Endothelial cell of umbilical vein (primary cell): ENCODE results near the gene SMARCAD1. TPM values are rescaled to one million over a fixed set of nuclear protein-coding genes. Genes with fewer than 3 reads are reported as not detected.

ENCODE experiments used
- BruUV-seq: library from RNA; stranded (reverse); fragments of 400-500 nt; replicated peaks from 2 replicates; lab custom pipeline; 2021; lab: Mats Ljungman, UMichigan
- CTCF ChIA-PET: fragments of 300-600, 350-600 bp; sonication (Branson Sonifier 250); formaldehyde crosslinking; loops from one replicate; lab custom pipeline; 2021; ENCODE audit warnings: antibody characterized with exemption, inconsistent platforms; lab: Charles Lee
- POLR2A ChIA-PET: fragments of 300-600, 350-600 bp; sonication (Branson Sonifier 250); formaldehyde crosslinking; loops from one replicate; lab custom pipeline; 2021; ENCODE audit warnings: antibody characterized with exemption, inconsistent platforms; lab: Charles Lee
- DNase-seq: peaks from one replicate; pipeline ENCODE4 v3.0.0-alpha.2; 2011; ENCODE audit warnings: low read depth, low spot score
- FAIRE-seq: peaks from 2 replicates; lab custom pipeline; 2011; peaks lifted over from hg19 to GRCh38; lab: Jason Lieb, UNC
- H2AFZ ChIP-seq: 2 replicates; pipeline ENCODE4 v1.6.0; 2012; ENCODE audit warnings: low read depth, low read length, control low read depth, inconsistent platforms
- H3K27ac ChIP-seq: 2 replicates; pipeline ENCODE4 v1.5.1; 2011; ENCODE audit warnings: low read depth, mild to moderate bottlenecking, control low read depth, low read length, moderate library complexity; ENCODE audit not compliant: insufficient read depth
- H3K27me3 ChIP-seq, 2 experiments: 2 replicates each; pipeline versions ENCODE4 v1.6.0 to v1.6.1; 2011; ENCODE audit warnings: low read length in 2 of 2, mixed read lengths in 1 of 2; ENCODE audit not compliant: control insufficient read depth in 2 of 2, insufficient read depth in 2 of 2
- H3K36me3 ChIP-seq, 2 experiments: 2 replicates in 1 of 2; 3 replicates in 1 of 2; pipeline ENCODE4 v1.5.1; 2011; ENCODE audit warnings: low read length in 2 of 2, mild to moderate bottlenecking in 1 of 2, moderate library complexity in 1 of 2; ENCODE audit not compliant: control insufficient read depth in 2 of 2, insufficient read depth in 2 of 2; ENCODE audit errors: extremely low read depth in 1 of 2
- H3K4me1 ChIP-seq: 3 replicates; pipeline ENCODE4 v1.5.1; 2011; ENCODE audit warnings: mild to moderate bottlenecking, low read length; ENCODE audit not compliant: control insufficient read depth, insufficient read depth; ENCODE audit errors: extremely low read depth
- H3K4me2 ChIP-seq: 2 replicates; pipeline ENCODE4 v1.6.1; 2011; ENCODE audit warnings: low read length, control low read depth, mixed read lengths; ENCODE audit not compliant: insufficient read depth
- H3K4me3 ChIP-seq, 3 experiments: fragments of 200-600 bp in 1 of 3; sonication (generic), shearing (Covaris generic) in 1 of 3; replicated peaks in 1 of 3; 2 replicates each; pipeline ENCODE4 v1.5.1; 2011 to 2016; ENCODE audit warnings: control low read depth in 3 of 3, low read length in 3 of 3, mild to moderate bottlenecking in 2 of 3, inconsistent platforms in 1 of 3, low read depth in 1 of 3, moderate library complexity in 1 of 3; ENCODE audit not compliant: insufficient read depth in 1 of 3
- H3K79me2 ChIP-seq: 2 replicates; pipeline ENCODE4 v1.6.0; 2012; ENCODE audit warnings: low read length, inconsistent platforms; ENCODE audit not compliant: control insufficient read depth, insufficient read depth
- H3K9ac ChIP-seq: replicated peaks from 2 replicates; pipeline ENCODE3; 2011; ENCODE audit warnings: low read length, control low read depth; ENCODE audit not compliant: insufficient read depth; ENCODE audit errors: extremely low read depth
- H3K9me1 ChIP-seq: replicated peaks from 3 replicates; pipeline ENCODE4 v1.6.0; 2011; ENCODE audit warnings: mild to moderate bottlenecking, low read length; ENCODE audit not compliant: control insufficient read depth, insufficient read depth; ENCODE audit errors: extremely low read depth
- H3K9me3 ChIP-seq: replicated peaks from 2 replicates; pipeline ENCODE4 v1.5.1; 2012; ENCODE audit warnings: low read length, inconsistent platforms; ENCODE audit not compliant: control insufficient read depth, insufficient read depth
- H4K20me1 ChIP-seq: replicated peaks from 2 replicates; pipeline ENCODE3; 2011; ENCODE audit warnings: mild to moderate bottlenecking, low read length; ENCODE audit not compliant: control insufficient read depth, insufficient read depth; ENCODE audit errors: extremely low read depth
- EZH2 ChIP-seq: IDR thresholded peaks from 2 replicates; pipeline ENCODE4 v1.6.1; 2012; ENCODE audit warnings: borderline replicate concordance, low read depth, mild to moderate bottlenecking, moderate library complexity, low read length, inconsistent platforms; ENCODE audit not compliant: severe bottlenecking
- FOS ChIP-seq: IDR thresholded peaks from 2 replicates; pipeline ENCODE4 v1.6.1; 2011; ENCODE audit warnings: mild to moderate bottlenecking, low read length, moderate library complexity, borderline replicate concordance; ENCODE audit not compliant: insufficient read depth
- GATA2 ChIP-seq: IDR thresholded peaks from 2 replicates; pipeline ENCODE4 v1.7.0; 2011; ENCODE audit warnings: low read depth, mild to moderate bottlenecking, moderate library complexity, mixed read lengths, low read length; ENCODE audit not compliant: insufficient read length, insufficient read depth
- JUN ChIP-seq: IDR thresholded peaks from 2 replicates; pipeline ENCODE4 v1.6.1; 2011; ENCODE audit warnings: borderline replicate concordance, low read depth; ENCODE audit not compliant: insufficient read length, insufficient read depth
- MYC ChIP-seq: IDR thresholded peaks from one replicate; pipeline ENCODE4 v1.6.1; 2011; ENCODE audit warnings: mild to moderate bottlenecking, low read depth, low read length
- POLR2A ChIP-seq: IDR thresholded peaks from 2 replicates; pipeline ENCODE4 v1.6.1; 2012; ENCODE audit warnings: low read depth, mild to moderate bottlenecking, control low read depth, low read length
- POLR2AphosphoS5 ChIP-seq: IDR thresholded peaks from 2 replicates; pipeline ENCODE4 v1.6.1; 2012; ENCODE audit warnings: low read depth, mild to moderate bottlenecking, control low read depth, low read length, moderate library complexity; ENCODE audit not compliant: insufficient read depth
- dilution Hi-C: fragments of 300-500 bp; cut with MboI; formaldehyde crosslinking; loops from one replicate; pipeline ENCODE4 v1.15.0; 2019; ENCODE audit warnings: low sequenced_read_pairs; ENCODE audit not compliant: extremely low pct_ligation_motif_present
- intact Hi-C: fragments of 100-400 bp; cut with micrococcal nuclease; formaldehyde crosslinking; loops from one replicate; pipeline ENCODE4 v1.10.0; 2022
- polyA plus RNA-seq, 4 experiments: library from polyadenylated mRNA; depleted of rRNA in 3 of 4; stranded (reverse) in 3 of 4; unstranded in 1 of 4; fragments of >200 nt; gene quantifications; 2 replicates each; pipeline versions ENCODE4 v1.2.1 to v1.2.3, GENCODE V29; 2011 to 2012; ENCODE audit warnings: missing spikeins in 1 of 4
- total RNA-seq: library from RNA; stranded (reverse); gene quantifications from 2 replicates; pipeline ENCODE4 v1.2.3, GENCODE V29; 2021
- TF ChIP-seq, protein P1 (sequence below): IDR thresholded peaks from 2 replicates; pipeline ENCODE4 v1.6.1; 2011; ENCODE audit not compliant: insufficient read depth, insufficient read length
- TF ChIP-seq, protein P2 (sequence below), 2 donors: IDR thresholded peaks; 1 replicate in 1 of 2; 2 replicates in 1 of 2; pipeline ENCODE4 v1.5.1; 2011; ENCODE audit warnings: low read length in 2 of 2, mild to moderate bottlenecking in 2 of 2, moderate library complexity in 2 of 2, control low read depth in 1 of 2, inconsistent platforms in 1 of 2, low read depth in 1 of 2; ENCODE audit not compliant: insufficient read depth in 1 of 2; ENCODE audit errors: extremely low read depth in 1 of 2

The SMARCAD1 gene
- total and polyA plus RNA-seq, 2 donors (not counting 3 experiments of a cell fraction or from before 2014, with no cell fraction given), result 15.5 to 34.8 TPM

DNA sequence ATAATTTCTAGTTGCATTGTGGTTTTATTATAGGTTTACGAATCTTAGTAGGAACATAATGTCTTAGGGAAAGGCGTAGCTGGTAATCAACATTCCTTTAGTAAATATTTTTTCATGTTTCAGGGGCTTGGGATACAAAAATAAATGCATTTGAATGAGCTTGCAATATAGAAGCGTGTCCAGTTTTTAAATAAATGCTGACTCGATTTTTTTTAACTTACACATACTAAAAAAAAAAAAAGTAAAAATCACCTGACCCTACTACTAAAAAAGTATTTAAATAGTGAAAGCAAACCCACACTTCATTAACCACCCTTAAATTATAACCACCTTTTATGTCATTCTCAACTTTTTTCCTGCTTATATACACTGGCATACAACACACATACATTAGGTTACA is 29.6 kb downstream of the SMARCAD1 start:
- H3K4me1 ChIP-seq, result peaks cover 4% of the 10 kb centered on the region
- intact Hi-C loops, result no loop called here
- DNase-seq (no peak), FAIRE-seq (no peak)
- no peak for TF ChIP-seq POLR2A
- TF ChIP-seq EZH2, result no peak
- TF ChIP-seq, protein P1, sequence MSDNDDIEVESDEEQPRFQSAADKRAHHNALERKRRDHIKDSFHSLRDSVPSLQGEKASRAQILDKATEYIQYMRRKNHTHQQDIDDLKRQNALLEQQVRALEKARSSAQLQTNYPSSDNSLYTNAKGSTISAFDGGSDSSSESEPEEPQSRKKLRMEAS, result no peak
- no peak for TF ChIP-seq FOS
- TF ChIP-seq, protein P2, sequence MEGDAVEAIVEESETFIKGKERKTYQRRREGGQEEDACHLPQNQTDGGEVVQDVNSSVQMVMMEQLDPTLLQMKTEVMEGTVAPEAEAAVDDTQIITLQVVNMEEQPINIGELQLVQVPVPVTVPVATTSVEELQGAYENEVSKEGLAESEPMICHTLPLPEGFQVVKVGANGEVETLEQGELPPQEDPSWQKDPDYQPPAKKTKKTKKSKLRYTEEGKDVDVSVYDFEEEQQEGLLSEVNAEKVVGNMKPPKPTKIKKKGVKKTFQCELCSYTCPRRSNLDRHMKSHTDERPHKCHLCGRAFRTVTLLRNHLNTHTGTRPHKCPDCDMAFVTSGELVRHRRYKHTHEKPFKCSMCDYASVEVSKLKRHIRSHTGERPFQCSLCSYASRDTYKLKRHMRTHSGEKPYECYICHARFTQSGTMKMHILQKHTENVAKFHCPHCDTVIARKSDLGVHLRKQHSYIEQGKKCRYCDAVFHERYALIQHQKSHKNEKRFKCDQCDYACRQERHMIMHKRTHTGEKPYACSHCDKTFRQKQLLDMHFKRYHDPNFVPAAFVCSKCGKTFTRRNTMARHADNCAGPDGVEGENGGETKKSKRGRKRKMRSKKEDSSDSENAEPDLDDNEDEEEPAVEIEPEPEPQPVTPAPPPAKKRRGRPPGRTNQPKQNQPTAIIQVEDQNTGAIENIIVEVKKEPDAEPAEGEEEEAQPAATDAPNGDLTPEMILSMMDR (IDR thresholded peaks at IDR 0.05; ENCODE audit: extremely low read depth in 1 of 2, insufficient read depth in 1 of 2, low read depth in 1 of 2, low read length in 2 of 2), result no peak
- TF ChIP-seq JUN, result no peak
- TF ChIP-seq POLR2AphosphoS5, result no peak
- no peak for TF ChIP-seq MYC
- no peak for TF ChIP-seq GATA2
- H3K9ac ChIP-seq, result no peak overlapping the region
- H4K20me1 ChIP-seq, result no peaks in the 10 kb centered on the region
- no peaks in the 10 kb centered on the region for H3K27me3 ChIP-seq
- no peaks in the 10 kb centered on the region for H3K79me2 ChIP-seq
- ChIA-PET POLR2A (no interaction called here), CTCF (no interaction called here)
- H3K9me3 ChIP-seq, result no peaks in the 10 kb centered on the region
- no peak overlapping the region for H3K4me3 ChIP-seq
- dilution Hi-C loops, result no loop called here
- H3K4me2 ChIP-seq, result no peak overlapping the region
- no TSS peak for BruUV-seq
- H3K9me1 ChIP-seq, result no peaks in the 10 kb centered on the region
- H3K36me3 ChIP-seq, result peaks cover 3 to 7% of the 10 kb centered on the region in 2 experiments
- no peak overlapping the region for H2AFZ ChIP-seq
- no peak overlapping the region for H3K27ac ChIP-seq
